GM10266 (cell line): ENCODE results near the gene CHAT.

ENCODE experiments used
- DNase-seq: peaks from one replicate; pipeline ENCODE4 v3.0.0; 2012; ENCODE audit errors: extremely low spot score
- TF ChIP-seq, protein P1 (sequence below): IDR thresholded peaks from 2 replicates; pipeline ENCODE4 v1.5.1; 2012; ENCODE audit warnings: mild to moderate bottlenecking, low read depth; ENCODE audit not compliant: control insufficient read depth, insufficient read depth; ENCODE audit errors: missing control alignments

Gene CHAT

DNA sequence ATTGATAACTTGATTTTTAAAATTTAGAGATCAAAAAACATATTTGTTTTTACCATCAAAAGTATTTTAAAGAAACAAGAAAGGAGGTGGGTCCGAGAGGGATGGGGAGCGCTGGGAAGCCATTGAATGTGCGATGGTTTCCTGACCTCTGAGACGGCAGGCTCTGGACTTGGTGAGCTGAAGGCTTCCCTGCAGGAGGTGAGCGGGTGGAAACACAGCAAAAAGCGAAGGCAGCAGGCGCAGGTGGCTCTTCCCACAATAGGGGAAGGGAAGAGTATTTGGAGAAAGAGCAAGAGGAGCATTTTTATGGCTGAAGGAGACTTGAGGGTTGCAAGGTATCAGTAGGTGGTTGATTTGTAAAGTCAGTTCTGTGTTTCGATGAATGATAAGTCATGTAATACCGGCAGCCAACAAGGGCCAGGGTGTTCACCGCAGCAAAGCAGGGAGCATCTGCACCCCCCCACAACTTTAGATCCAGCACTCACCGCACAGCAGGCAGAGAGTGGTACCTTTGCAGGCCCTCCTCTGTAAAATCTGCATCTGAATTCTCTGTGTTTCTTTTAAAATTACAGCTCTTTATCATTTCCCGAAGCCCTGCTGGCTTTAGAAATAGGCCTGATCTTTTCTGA, 76.2 kb downstream of the CHAT start:
- DNase-seq: no peak
- TF ChIP-seq, protein P1, sequence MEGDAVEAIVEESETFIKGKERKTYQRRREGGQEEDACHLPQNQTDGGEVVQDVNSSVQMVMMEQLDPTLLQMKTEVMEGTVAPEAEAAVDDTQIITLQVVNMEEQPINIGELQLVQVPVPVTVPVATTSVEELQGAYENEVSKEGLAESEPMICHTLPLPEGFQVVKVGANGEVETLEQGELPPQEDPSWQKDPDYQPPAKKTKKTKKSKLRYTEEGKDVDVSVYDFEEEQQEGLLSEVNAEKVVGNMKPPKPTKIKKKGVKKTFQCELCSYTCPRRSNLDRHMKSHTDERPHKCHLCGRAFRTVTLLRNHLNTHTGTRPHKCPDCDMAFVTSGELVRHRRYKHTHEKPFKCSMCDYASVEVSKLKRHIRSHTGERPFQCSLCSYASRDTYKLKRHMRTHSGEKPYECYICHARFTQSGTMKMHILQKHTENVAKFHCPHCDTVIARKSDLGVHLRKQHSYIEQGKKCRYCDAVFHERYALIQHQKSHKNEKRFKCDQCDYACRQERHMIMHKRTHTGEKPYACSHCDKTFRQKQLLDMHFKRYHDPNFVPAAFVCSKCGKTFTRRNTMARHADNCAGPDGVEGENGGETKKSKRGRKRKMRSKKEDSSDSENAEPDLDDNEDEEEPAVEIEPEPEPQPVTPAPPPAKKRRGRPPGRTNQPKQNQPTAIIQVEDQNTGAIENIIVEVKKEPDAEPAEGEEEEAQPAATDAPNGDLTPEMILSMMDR: no peak

DNA sequence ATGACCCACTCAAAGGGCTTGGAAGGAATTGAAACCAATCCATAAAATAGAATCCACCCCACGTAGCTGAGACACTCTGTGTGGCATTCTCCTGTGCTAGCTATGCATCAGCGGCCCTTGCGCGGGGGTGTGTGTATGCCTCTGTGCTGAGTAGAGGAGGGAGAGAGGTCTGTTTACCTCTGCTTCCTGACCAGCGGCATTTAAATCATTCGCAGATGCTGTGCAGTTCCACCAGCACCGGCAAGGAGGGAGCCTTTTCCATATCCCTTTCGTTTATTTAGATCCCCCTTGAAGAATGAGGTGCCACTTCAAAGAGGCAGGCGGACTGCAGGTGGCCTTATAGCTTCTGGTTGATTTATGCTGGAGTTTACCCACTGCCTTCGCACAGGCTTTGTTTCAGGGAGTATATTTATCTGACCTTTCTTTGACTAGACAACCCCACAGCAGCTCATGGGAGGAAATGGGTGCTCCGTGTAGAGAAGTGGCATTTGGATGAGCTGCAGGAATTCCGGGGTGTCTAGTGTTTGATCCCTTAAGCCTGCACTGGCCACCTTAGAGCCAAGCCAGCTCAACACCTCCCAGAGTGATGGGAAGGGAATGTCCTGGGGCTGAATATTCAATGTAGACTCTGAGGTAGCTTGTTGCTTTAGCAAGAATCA, 77.0 kb downstream of the CHAT start:
- TF ChIP-seq, protein P1: no peak
- DNase-seq: no peak

DNA sequence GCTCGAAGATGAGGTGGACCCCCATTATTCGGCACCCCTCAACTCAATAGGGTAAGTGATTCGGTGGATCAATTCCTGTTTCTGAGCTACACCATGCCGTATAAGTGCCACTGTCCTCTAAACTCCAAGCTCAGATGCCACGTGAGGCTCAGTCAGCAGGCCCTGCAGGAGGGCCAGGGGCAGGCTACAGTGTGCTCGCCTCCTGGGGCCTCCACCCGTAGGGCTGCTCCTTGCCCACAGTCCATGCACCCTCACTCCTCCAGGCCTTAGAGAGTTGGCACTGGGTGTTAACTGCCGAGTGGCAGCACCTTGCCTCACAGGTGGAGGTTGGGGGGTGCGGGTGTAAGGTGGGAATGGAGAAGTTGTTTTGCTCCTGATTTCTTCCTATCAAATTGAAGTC, 77.8 kb downstream of the CHAT start:
- no peak for DNase-seq
- TF ChIP-seq, protein P1: no peak

DNA sequence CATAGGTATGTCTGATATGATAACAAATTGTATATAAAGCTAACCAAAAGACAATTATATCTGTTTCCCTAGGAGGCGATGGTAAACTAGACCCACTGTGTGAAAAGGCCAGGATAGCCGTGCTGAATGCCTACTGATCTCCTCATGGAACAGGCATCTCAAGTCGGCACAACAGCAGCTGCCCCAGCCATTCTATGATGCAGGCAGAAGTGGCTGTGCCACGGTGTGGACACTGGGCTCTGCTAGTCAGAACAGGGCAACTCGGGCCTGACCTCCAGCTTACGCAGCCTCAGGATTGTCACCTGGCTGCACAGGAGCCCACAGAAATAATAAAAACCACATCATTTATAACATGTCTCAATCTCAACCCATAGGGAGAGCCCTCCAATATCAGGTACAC, 80.6 kb downstream of the CHAT start:
- TF ChIP-seq, protein P1: no peak
- DNase-seq: no peak

DNA sequence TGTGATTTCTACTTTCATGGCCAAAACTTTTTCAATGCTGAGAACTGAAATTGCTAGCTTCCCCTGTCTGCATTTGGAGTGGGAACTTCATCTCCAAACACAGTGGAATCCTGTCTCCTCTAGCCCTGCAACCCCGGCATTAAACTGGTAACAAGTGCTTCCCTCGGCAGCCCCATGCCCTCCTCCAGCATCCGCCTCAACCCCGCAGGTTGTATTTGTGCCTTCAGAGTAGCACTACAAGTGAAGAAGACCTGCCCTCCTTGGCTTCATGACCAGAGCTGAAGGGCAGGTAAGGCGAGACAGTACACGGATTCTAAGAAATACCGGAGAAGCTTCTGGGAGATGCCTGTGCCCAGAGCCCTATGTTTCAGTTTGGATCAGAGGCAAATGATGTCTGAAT, 82.5 kb downstream of the CHAT start:
- DNase-seq: no peak
- TF ChIP-seq, protein P1: no peak

DNA sequence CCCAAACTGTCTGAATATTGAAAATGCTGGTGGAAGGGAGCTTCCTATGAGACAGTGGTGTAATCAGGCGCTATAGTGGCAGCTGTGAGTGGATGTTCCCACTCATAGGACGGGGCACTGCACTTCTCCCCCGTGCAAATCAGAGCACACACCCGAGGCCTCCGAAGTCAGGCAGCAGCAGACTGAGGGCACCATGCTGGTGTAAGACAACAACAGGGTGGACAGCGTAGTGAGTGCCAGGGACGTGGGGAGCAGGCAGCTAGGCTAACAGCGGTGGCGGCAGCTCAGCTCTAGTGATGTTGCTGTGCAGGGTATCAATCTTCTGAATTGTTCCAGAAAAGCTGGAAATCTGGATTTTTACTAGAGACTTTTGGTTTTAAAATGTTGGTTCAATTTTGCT, 84.8 kb downstream of the CHAT start:
- TF ChIP-seq, protein P1: no peak
- DNase-seq: no peak

DNA sequence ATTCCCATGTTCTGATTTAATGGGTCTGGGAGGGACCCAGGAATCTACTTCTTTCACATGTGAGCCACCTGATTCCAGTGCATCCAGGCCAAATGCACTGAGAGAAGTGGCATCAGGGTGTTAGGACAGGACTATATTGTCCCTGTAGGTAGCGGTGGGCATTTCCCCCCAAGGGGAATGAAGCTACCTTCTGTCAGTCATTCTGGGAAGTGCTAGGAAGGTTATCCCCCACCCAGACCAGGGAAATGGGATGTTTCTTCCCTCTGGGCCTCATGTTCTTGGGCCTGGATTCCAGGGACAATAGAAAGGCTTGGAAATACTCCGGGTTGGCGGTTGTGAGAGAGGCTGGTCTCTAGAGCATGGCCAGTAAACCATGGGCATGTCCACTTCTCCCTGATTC, 86.4 kb downstream of the CHAT start:
- TF ChIP-seq, protein P1: no peak
- no peak for DNase-seq
